ENCODE results near the gene SLC9A9.

Gene SLC9A9

DNA sequence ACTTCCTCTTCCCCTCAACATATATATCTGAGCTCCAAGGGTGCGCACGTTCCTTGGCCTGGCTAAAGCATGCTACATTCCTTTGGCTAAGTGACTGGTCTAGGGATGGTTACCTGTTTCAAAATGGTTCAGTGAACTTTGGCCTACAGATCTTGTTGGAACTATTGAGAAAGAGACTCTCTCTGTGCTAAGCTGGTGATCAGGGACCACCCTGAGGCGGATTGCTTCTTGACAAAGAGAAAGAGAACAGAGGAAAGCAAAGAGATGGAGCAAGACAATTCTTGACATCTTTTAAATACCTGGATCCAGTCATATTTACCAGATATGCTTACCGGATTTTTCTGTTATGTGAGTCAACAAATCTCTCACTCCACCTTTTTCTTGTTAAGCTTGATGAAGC, 605.6 kb downstream of the SLC9A9 start:
- no peak for DNase-seq (ENCODE audit: extremely low spot score)
- TF ChIP-seq, protein P1, sequence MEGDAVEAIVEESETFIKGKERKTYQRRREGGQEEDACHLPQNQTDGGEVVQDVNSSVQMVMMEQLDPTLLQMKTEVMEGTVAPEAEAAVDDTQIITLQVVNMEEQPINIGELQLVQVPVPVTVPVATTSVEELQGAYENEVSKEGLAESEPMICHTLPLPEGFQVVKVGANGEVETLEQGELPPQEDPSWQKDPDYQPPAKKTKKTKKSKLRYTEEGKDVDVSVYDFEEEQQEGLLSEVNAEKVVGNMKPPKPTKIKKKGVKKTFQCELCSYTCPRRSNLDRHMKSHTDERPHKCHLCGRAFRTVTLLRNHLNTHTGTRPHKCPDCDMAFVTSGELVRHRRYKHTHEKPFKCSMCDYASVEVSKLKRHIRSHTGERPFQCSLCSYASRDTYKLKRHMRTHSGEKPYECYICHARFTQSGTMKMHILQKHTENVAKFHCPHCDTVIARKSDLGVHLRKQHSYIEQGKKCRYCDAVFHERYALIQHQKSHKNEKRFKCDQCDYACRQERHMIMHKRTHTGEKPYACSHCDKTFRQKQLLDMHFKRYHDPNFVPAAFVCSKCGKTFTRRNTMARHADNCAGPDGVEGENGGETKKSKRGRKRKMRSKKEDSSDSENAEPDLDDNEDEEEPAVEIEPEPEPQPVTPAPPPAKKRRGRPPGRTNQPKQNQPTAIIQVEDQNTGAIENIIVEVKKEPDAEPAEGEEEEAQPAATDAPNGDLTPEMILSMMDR (IDR thresholded peaks at IDR 0.05; ENCODE audit: control extremely low read depth, extremely low read depth, low read depth, missing control alignments): no peak
- POLR2A ChIA-PET: no interaction called here
- CTCF ChIA-PET: interaction anchor here (1.0 to 1.9 kb wide), 6 partner anchors 10 to 241 kb away, joined by 3 to 6 read pairs (median 4); no protein-coding TSS in a partner anchor

DNA sequence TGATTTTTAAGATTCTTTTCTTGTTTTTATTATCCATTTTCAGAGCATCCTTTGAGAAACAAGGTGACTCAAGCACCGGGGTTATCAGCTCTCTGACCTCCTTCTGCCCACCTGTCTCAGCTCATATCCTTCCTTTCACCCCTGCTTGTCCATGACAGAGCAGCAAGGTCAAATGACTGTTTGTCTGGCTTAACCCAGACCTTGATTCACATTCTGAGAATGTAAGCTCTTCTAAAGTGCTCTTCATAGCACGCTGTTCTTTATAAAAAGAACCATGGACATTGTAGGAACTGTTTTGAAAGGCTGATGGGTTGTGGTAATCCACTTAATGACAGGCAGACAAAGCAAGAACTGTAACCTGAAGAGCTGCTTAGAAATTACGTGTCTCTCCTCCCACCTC, 606.2 kb downstream of the SLC9A9 start:
- TF ChIP-seq, protein P1 (IDR thresholded peaks at IDR 0.05; ENCODE audit: control extremely low read depth, extremely low read depth, low read depth, missing control alignments): no peak
- ChIA-PET POLR2A (no interaction called here), CTCF (interaction anchor here (1.0 to 1.9 kb wide), 4 partner anchors 10 to 241 kb away, joined by 3 to 6 read pairs (median 4); no protein-coding TSS in a partner anchor)
- no peak for DNase-seq (ENCODE audit: extremely low spot score)

DNA sequence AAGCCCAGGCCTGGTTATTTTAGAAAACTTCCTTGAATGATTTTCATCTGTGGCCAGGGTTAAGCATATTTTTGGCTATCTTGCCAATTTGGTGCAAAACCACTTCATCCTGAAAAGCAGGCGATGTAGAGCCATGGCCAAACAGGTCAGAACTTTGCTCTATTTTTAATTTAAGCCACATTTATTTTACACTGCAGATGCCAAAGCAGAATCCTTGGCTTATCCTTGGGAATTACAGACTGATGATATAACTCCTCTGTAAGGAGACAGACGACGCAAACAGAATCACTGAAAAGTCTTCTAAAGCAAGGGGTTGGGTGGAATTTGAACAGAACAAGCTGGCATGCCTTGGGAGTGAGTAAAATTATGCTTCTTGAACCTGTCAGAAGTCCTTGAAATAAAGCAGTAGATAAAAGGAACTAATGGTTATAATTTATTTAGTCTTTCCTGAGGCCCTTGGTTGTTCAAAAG, 606.8 kb downstream of the SLC9A9 start:
- DNase-seq (ENCODE audit: extremely low spot score): no peak
- ChIA-PET CTCF (interaction anchor here (1.1 to 1.9 kb wide), 3 partner anchors 11 to 92 kb away, joined by 4 to 6 read pairs (median 5); no protein-coding TSS in a partner anchor), POLR2A (no interaction called here)
- TF ChIP-seq, protein P1 (IDR thresholded peaks at IDR 0.05; ENCODE audit: control extremely low read depth, extremely low read depth, low read depth, missing control alignments): no peak

DNA sequence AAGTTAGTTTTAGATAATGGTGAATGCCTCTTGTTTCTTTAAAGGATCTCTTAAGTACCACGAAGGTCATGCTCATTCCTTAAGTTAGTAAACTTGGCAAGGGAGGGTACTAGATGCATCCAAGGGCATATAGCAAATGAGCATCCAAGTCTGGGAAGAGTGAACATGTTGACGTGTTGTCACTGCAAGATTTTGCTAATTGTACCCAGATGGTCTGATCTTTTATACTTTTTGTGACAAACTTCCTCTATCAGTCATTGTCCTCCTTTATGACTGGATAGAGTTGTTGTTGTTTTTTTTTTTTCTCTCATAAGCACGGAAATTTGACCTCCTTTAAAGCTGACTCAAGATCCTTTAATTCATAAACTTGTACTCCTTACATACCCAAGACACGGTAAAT, 607.4 kb downstream of the SLC9A9 start:
- ChIA-PET CTCF (interaction anchor here (1.7 kb wide), 1 partner anchor 32 kb away, joined by 6 read pairs; no protein-coding TSS in a partner anchor), POLR2A (no interaction called here)
- no peak for DNase-seq (ENCODE audit: extremely low spot score)
- TF ChIP-seq, protein P1 (IDR thresholded peaks at IDR 0.05; ENCODE audit: control extremely low read depth, extremely low read depth, low read depth, missing control alignments): no peak

DNA sequence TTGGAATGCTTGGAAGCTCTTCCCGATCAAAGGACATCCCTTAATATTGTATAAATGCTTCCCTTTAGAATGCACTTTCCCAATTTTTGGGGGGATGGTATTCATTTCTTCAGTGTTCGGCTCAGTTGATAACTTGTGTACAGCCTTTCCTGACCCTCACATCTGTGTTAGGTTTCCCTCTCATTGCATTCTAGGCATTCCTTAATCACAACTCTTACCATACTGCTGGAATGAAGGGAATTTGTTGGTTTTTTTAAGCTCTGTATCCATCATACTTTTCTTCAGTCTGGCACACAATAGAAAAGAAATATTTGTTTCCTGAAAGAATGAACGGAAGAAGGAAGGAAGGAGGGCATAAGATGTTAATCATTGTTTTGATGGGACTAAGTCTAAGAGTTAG, 609.2 kb downstream of the SLC9A9 start:
- TF ChIP-seq, protein P1 (IDR thresholded peaks at IDR 0.05; ENCODE audit: control extremely low read depth, extremely low read depth, low read depth, missing control alignments): no peak
- ChIA-PET POLR2A (no interaction called here), CTCF (interaction anchor here (0.8 to 1.0 kb wide), 2 partner anchors 10 to 18 kb away, joined by 3 read pairs; no protein-coding TSS in a partner anchor)
- no peak for DNase-seq (ENCODE audit: extremely low spot score)

DNA sequence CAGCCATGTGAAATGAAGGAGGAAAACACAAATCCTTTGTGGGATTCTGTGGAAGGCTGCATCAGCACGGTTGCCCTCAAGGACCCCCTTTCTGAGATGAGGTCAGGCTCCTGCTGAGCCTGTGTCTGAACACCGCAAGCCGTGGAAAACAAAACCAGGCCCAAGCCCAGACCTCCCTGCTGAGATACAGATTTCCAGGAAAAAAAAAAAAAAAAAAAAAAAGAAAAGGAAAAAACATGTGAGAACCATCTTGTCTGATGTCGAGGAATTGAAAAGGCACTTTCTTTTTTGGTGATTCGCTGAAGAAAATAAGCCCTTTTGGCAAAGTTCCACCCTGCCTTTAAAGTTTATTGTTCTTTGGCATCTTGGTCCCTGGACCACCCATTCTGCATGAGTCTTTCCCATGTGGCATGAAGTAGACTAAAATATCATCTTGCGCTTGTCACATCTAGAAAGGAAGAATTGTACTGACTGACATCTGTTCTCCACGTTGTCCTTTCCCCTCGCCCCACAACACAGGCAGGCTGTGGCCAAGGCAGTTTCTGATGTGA, 611.1 kb downstream of the SLC9A9 start:
- CTCF ChIA-PET: interaction anchor here (1.1 kb wide), 1 partner anchor 64 kb away, joined by 3 read pairs; no protein-coding TSS in a partner anchor
- POLR2A ChIA-PET: interaction anchor here (0.5 kb wide), 1 partner anchor 153 kb away, joined by 4 read pairs; no protein-coding TSS in a partner anchor
- DNase-seq (ENCODE audit: extremely low spot score): no peak
- TF ChIP-seq, protein P1 (IDR thresholded peaks at IDR 0.05; ENCODE audit: control extremely low read depth, extremely low read depth, low read depth, missing control alignments): no peak
